ENCODE measurements around the gene IGF2BP1. TPM values are rescaled to one million over a fixed set of nuclear protein-coding genes. Genes with fewer than 3 reads are reported as not detected.
A peak's percentile ranks its signal among the peaks of the same experiment; 100 is the strongest.
"Not testable (repeated sequence)": the region's sequence is repeated elsewhere in the genome, so short reads cannot be mapped to it uniquely, and the experiment has no call there.

The IGF2BP1 gene
- polyA plus RNA-seq, 1 donor: 30.7 TPM

DNA sequence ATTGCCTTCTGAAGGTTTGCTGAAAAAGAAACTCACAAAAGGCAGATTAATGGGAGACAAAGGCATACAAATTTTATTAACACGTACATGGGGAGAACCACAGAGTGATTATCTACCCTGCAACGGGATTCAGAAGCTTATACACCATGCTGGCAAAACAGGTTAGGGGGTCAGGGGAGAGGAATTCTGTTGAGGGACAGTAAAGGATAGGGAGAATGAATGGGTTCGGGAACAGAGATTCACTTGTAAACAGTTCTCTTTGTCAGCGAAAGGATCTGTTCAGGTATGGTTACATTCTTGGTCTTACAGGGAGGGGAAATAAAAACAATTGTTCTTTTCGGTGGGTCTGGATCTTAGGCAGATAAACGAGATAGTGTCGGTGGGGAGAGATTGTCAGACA lies 81.1 kb downstream of the IGF2BP1 start:
- Histone ChIP-seq H3K27me3 (ENCODE audit: control insufficient read depth, insufficient read depth, low read length) (no peaks in the 10 kb centered on the region), H3K4me3 (ENCODE audit: low read length) (no peak overlapping the region), H3K4me1 (ENCODE audit: control insufficient read depth, insufficient read depth, low read length) (peaks cover 12% of the 10 kb centered on the region), H3K36me3 (ENCODE audit: control insufficient read depth, insufficient read depth, low read length) (no peaks in the 10 kb centered on the region), H3K9me3 (ENCODE audit: control insufficient read depth, low read depth, low read length) (peaks cover 6% of the 10 kb centered on the region), H3K27ac (ENCODE audit: low read length) (no peak overlapping the region)
- 90% methylated on average over 5 of the region's 7 CpGs for WGBS (ENCODE audit: insufficient coverage, low lambda C conversion rate)
- DNase-seq: no peak

DNA sequence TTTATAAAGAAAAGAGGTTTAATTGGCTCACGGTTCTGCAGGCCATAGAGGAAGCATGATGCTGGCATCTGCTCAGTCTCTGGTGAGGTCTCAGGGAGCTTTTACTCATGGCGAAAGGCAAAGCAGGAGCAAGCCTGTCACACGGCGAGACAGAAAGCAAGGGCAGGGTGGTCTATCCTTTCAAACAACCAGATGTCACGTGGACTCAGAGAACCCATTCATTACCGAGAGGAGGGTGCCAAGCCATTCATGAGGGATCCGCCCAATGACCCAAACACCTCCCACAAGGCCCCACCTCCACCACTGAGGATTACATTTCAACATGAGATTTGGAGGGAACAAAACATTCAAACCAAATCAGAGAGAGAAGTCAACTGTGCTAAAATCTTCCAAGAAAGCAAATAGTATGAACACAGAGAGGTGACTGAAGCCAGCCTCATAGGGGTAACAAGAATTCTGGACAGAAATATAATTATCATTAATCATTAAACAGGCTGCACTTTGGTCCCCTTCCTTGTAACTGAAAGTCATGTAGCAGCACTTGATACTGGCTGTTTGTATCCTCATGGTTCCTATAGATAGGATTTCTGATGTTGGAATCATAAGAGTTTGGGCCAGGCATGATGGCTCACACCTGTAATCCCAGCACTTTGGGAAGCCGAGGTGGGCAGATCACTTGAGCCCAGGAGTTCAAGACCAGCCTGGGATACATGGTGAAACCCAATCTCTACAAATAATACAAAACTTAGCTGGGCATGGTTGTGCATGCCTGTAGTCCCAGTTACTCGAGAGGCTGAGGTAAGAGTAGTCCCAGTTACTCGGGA lies 82.9 kb downstream of the IGF2BP1 start:
- Histone ChIP-seq H3K9me3 (ENCODE audit: control insufficient read depth, low read depth, low read length) (peaks cover 6% of the 10 kb centered on the region), H3K4me3 (ENCODE audit: low read length) (no peak overlapping the region), H3K4me1 (ENCODE audit: control insufficient read depth, insufficient read depth, low read length) (peaks cover 11% of the 10 kb centered on the region), H3K27ac (ENCODE audit: low read length) (peak overlapping the region; percentile 91), H3K27me3 (ENCODE audit: control insufficient read depth, insufficient read depth, low read length) (no peaks in the 10 kb centered on the region), H3K36me3 (ENCODE audit: control insufficient read depth, insufficient read depth, low read length) (no peaks in the 10 kb centered on the region)
- WGBS (ENCODE audit: insufficient coverage, low lambda C conversion rate): 80% methylated on average over 1 of the region's 10 CpGs
- DNase-seq: peak; percentile 56 to 87

DNA sequence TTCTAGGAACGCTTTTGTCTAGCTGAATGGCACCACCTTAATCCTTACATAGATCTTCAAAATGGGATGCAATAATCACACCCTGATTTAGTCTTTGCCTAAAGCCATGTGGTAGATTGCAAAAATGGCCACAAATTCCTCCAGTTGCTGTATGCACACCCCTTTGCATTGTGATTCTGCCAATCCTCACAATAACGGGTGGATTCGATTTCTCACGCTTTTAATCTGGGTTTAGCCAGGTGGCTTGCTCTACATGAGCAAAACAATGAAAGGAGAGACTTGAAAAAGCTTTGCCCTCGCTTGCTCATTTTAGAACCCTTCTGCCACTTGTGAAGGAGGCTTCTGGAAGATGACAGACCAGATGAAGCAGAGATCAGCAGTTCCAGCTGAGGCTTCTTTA lies 85.0 kb downstream of the IGF2BP1 start:
- Histone ChIP-seq H3K9me3 (ENCODE audit: control insufficient read depth, low read depth, low read length) (peaks cover 6% of the 10 kb centered on the region), H3K27ac (ENCODE audit: low read length) (no peak overlapping the region), H3K4me1 (ENCODE audit: control insufficient read depth, insufficient read depth, low read length) (peaks cover 9% of the 10 kb centered on the region), H3K36me3 (ENCODE audit: control insufficient read depth, insufficient read depth, low read length) (no peaks in the 10 kb centered on the region), H3K4me3 (ENCODE audit: low read length) (no peak overlapping the region), H3K27me3 (ENCODE audit: control insufficient read depth, insufficient read depth, low read length) (no peaks in the 10 kb centered on the region)
- DNase-seq: no peak
- WGBS (ENCODE audit: insufficient coverage, low lambda C conversion rate): no CpG with 5 or more reads among the region's 5 CpGs

DNA sequence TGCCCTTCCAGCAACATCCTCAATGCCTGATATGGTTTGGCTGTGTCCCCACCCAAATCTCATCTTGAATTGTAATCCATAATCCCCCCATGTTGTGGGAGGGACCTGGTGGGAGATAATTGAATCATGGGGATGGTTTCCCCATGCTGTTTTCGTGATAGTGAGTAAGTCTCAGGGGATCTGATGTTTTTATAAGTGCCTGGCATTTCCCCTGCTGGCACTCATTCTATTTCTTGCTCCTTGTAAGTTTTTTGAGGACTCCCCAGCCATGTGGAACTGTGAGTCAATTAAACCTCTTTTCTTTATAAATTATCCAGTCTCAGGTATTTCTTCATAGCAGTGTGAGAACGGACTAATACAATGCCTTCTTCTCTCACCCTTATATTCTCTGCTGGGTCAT lies 87.9 kb downstream of the IGF2BP1 start:
- H3K4me1 ChIP-seq (ENCODE audit: control insufficient read depth, insufficient read depth, low read length); H3K27me3 ChIP-seq (ENCODE audit: control insufficient read depth, insufficient read depth, low read length); DNase-seq; H3K27ac ChIP-seq (ENCODE audit: low read length); H3K36me3 ChIP-seq (ENCODE audit: control insufficient read depth, insufficient read depth, low read length); H3K9me3 ChIP-seq (ENCODE audit: control insufficient read depth, low read depth, low read length); H3K4me3 ChIP-seq (ENCODE audit: low read length): not testable (repeated sequence)
- WGBS (ENCODE audit: insufficient coverage, low lambda C conversion rate): 100% methylated on average over 1 of the region's 2 CpGs

DNA sequence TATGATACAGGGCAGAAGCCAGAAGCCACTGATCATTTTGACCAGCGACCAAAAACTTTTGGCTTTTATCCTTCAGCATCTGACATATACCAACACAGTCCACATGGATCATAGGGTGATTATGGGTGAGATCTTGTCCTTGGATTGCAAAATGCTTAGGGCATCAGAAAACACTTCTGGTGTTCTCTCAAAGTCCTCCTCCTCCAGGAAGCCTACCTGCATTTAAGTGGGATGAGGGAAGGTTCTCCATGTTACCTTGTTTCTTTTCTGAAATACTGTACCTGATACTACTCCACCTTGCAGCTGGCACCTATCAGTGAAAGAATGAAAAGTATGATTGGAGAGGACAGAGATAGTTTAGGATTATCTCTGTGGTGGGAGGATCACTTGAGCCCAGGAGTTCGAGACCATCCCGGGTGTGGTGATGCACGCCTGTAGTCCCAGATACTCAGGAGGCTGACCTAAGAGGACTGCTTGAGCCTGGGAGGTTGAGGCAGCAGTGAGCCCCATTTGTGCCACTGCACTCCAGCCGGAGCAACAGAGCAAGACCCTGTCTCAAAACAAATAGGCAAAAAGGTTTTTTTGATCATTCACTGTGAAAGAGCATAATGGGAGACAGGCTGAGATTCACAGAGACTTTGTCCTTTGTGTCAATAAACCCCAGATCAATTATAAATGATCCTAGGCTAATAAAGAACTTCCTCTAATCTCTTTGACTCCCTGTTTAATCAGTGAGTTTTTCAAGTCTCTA lies 88.6 kb downstream of the IGF2BP1 start:
- no peak for DNase-seq
- no peak overlapping the region for H3K4me3 ChIP-seq (ENCODE audit: low read length)
- no CpG with 5 or more reads among the region's 5 CpGs for WGBS (ENCODE audit: insufficient coverage, low lambda C conversion rate)

DNA sequence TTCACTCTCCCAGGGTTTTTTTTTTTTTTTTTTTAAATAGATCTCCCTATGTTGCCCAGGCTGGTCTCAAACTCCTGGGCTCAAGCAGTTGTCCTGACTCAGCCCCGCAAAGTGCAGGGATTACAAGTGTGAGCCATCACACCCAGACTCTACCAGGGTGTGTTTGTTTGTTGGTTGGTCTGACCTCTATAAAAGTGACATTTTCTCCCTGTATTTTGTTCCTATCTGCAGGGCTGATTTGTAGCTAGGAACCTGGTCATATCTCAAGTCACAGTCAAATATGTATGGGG lies 89.1 kb downstream of the IGF2BP1 start:
- Histone ChIP-seq H3K36me3 (ENCODE audit: control insufficient read depth, insufficient read depth, low read length) (no peaks in the 10 kb centered on the region), H3K4me3 (ENCODE audit: low read length) (no peak overlapping the region), H3K4me1 (ENCODE audit: control insufficient read depth, insufficient read depth, low read length) (no peaks in the 10 kb centered on the region), H3K9me3 (ENCODE audit: control insufficient read depth, low read depth, low read length) (no peaks in the 10 kb centered on the region), H3K27me3 (ENCODE audit: control insufficient read depth, insufficient read depth, low read length) (no peaks in the 10 kb centered on the region), H3K27ac (ENCODE audit: low read length) (no peak overlapping the region)
- no peak for DNase-seq
- WGBS (ENCODE audit: insufficient coverage, low lambda C conversion rate): no CpG with 5 or more reads among the region's 1 CpG

More for the DNA sequence above, 88.6 kb downstream of the IGF2BP1 start:
- H3K4me1 ChIP-seq (ENCODE audit: control insufficient read depth, insufficient read depth, low read length): peaks cover 2% of the 10 kb centered on the region
- no peaks in the 10 kb centered on the region for H3K27me3 ChIP-seq (ENCODE audit: control insufficient read depth, insufficient read depth, low read length)
- no peaks in the 10 kb centered on the region for H3K36me3 ChIP-seq (ENCODE audit: control insufficient read depth, insufficient read depth, low read length)
- H3K9me3 ChIP-seq (ENCODE audit: control insufficient read depth, low read depth, low read length): no peaks in the 10 kb centered on the region
- no peak overlapping the region for H3K27ac ChIP-seq (ENCODE audit: low read length)

DNA sequence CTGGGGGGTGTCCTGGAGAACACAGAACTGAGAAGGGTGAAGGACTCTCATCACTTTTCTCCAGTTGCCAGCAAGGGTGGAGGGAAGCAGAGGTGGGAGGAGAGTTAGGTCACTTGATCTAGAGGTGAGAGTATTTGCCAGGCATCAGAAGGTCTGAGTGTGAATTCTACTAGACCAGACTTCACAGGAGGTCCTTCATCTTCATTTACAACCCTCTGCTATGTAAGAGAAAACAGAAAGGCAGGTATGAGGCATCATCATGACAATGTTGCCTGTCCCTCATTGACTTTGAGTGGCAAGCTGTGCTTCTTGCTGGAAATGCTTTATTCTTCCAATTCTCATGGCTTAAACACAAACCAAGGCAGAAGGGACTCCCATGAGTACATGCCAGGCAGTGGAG lies 89.5 kb downstream of the IGF2BP1 start:
- no peaks in the 10 kb centered on the region for H3K9me3 ChIP-seq (ENCODE audit: control insufficient read depth, low read depth, low read length)
- H3K36me3 ChIP-seq (ENCODE audit: control insufficient read depth, insufficient read depth, low read length): no peaks in the 10 kb centered on the region
- H3K27me3 ChIP-seq (ENCODE audit: control insufficient read depth, insufficient read depth, low read length): no peaks in the 10 kb centered on the region
- no peak overlapping the region for H3K4me3 ChIP-seq (ENCODE audit: low read length)
- H3K4me1 ChIP-seq (ENCODE audit: control insufficient read depth, insufficient read depth, low read length): no peaks in the 10 kb centered on the region
- DNase-seq: no peak
- H3K27ac ChIP-seq (ENCODE audit: low read length): no peak overlapping the region

DNA sequence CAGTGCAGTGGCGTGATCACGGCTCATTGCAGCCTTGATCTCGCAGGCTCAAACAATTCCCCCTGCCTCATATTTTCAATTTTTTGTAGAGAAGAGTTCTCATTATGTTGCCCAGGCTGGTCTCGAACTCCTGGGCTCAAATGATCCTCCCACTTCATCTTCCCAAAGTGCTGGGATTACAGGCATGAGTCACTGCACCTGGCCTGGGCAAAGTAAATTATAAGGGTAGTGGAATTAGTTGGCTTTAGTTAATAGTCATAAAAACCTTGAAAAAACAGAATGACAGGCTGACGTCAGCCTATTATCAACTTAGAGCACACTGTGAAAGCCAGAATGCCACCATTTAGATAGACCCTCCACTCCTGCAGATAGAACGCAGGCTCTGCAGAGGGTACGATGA lies 91.9 kb downstream of the IGF2BP1 start:
- no CpG with 5 or more reads among the region's 7 CpGs for WGBS (ENCODE audit: insufficient coverage, low lambda C conversion rate)
- peak in 1 of 2 donors; percentile 48 for DNase-seq
- H3K4me1 ChIP-seq (ENCODE audit: control insufficient read depth, insufficient read depth, low read length): no peaks in the 10 kb centered on the region

DNA sequence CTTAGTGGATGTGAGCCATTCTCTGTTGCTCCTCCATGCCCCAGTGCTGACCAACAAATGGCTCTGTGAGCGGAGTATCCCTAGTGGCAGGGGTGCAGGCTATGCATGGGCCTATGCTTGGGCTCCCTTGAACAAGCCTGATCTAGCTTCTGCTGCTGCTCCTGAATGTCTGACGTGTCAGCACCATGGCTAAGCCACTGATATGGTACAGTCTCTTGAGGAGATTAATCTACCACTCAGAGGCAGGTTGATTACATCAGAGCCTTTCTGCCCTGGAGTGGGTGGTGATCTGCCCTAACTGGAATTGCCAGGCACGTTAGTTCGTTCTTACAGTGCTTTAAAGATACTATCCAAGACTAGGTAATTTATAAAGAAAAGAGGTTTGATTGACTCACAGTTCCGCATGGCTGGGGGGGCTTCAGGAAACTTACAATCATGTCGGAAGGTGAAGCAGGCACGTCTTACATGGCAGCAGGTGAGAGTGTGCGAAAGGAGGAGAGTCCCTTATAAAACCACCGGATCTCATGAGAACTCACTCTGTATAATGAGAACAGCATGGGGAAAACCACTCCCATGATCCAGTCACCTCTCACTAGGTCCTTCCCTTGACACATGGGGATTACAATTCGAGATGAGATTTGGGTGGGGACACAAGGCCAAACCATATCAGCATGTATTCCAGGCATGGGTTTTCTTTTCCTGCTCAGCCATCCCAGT lies 93.9 kb downstream of the IGF2BP1 start:
- no peak overlapping the region for H3K4me3 ChIP-seq (ENCODE audit: low read length)
- no peak overlapping the region for H3K27ac ChIP-seq (ENCODE audit: low read length)
- no peaks in the 10 kb centered on the region for H3K4me1 ChIP-seq (ENCODE audit: control insufficient read depth, insufficient read depth, low read length)
- H3K27me3 ChIP-seq (ENCODE audit: control insufficient read depth, insufficient read depth, low read length): no peaks in the 10 kb centered on the region
- DNase-seq: no peak
- no peaks in the 10 kb centered on the region for H3K9me3 ChIP-seq (ENCODE audit: control insufficient read depth, low read depth, low read length)
- H3K36me3 ChIP-seq (ENCODE audit: control insufficient read depth, insufficient read depth, low read length): no peaks in the 10 kb centered on the region
- whole genome bisulfite sequencing (ENCODE audit: insufficient coverage, low lambda C conversion rate): no CpG with 5 or more reads among the region's 10 CpGs

More for the DNA sequence above, 91.9 kb downstream of the IGF2BP1 start:
- Histone ChIP-seq H3K36me3 (ENCODE audit: control insufficient read depth, insufficient read depth, low read length) (no peaks in the 10 kb centered on the region), H3K9me3 (ENCODE audit: control insufficient read depth, low read depth, low read length) (no peaks in the 10 kb centered on the region), H3K27ac (ENCODE audit: low read length) (no peak overlapping the region), H3K4me3 (ENCODE audit: low read length) (no peak overlapping the region), H3K27me3 (ENCODE audit: control insufficient read depth, insufficient read depth, low read length) (no peaks in the 10 kb centered on the region)

DNA sequence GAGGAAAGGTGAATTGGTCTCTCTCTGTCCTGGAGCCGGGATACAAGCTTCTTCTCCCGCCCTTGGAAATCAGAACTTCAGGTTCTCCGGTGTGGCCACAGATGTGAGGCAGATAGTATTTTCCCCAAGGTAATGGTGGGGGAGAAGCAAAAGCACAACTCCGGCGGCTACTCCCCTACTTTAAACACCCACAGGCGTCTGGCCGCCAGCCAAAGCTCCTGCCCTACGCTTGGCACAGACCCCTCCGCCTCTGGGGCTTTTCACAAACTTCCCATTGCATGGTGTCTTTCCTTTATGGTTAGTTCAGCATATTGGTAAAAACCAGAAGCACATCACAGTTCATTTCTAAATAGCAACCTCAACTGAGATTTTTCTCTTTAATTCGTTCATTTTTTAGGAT lies 95.9 kb downstream of the IGF2BP1 start:
- Histone ChIP-seq H3K9me3 (ENCODE audit: control insufficient read depth, low read depth, low read length) (no peaks in the 10 kb centered on the region), H3K4me1 (ENCODE audit: control insufficient read depth, insufficient read depth, low read length) (no peaks in the 10 kb centered on the region), H3K27me3 (ENCODE audit: control insufficient read depth, insufficient read depth, low read length) (no peaks in the 10 kb centered on the region), H3K36me3 (ENCODE audit: control insufficient read depth, insufficient read depth, low read length) (no peaks in the 10 kb centered on the region), H3K27ac (ENCODE audit: low read length) (no peak overlapping the region), H3K4me3 (ENCODE audit: low read length) (no peak overlapping the region)
- no peak for DNase-seq
- 67% methylated on average over 1 of the region's 10 CpGs for WGBS (ENCODE audit: insufficient coverage, low lambda C conversion rate)
